H9 (cell line): Measurements from ENCODE around the gene GASK1B. TPM values are rescaled to one million over a fixed set of nuclear protein-coding genes. Genes with fewer than 3 reads are reported as not detected.

Source experiments
- DNase-seq: peaks from one replicate; pipeline ENCODE4 v3.0.0-alpha.2; 2017
- H2AFZ ChIP-seq: one replicate; pipeline ENCODE4 v1.6.1; 2013; ENCODE audit warnings: mild to moderate bottlenecking, low read length, control low read depth, moderate library complexity
- H2AK5ac ChIP-seq: 2 replicates; pipeline ENCODE4 v1.6.1; 2013; ENCODE audit warnings: low read length, control low read depth, mixed read lengths; ENCODE audit not compliant: insufficient read length
- H2BK120ac ChIP-seq: one replicate; pipeline ENCODE4 v1.6.1; 2013; ENCODE audit warnings: low read depth, mild to moderate bottlenecking, low read length, control low read depth, inconsistent platforms; ENCODE audit not compliant: poor library complexity, severe bottlenecking
- H2BK12ac ChIP-seq: 2 replicates; pipeline ENCODE4 v1.6.1; 2013; ENCODE audit warnings: low read length, control low read depth, mixed read lengths, low read depth; ENCODE audit not compliant: insufficient read length
- H2BK15ac ChIP-seq: 2 replicates; pipeline ENCODE4 v1.6.1; 2013; ENCODE audit warnings: low read depth, low read length, control low read depth
- H2BK20ac ChIP-seq: one replicate; pipeline ENCODE4 v1.6.1; 2013; ENCODE audit warnings: low read depth, mild to moderate bottlenecking, low read length, control low read depth, inconsistent platforms; ENCODE audit not compliant: poor library complexity, severe bottlenecking
- H2BK5ac ChIP-seq: 2 replicates; pipeline ENCODE4 v1.6.1; 2013; ENCODE audit warnings: low read length, control low read depth, mixed read lengths; ENCODE audit not compliant: insufficient read length
- H3K14ac ChIP-seq: 2 replicates; pipeline ENCODE4 v1.6.1; 2013; ENCODE audit warnings: low read length, control low read depth; ENCODE audit not compliant: insufficient read depth
- H3K18ac ChIP-seq: 2 replicates; pipeline ENCODE4 v1.6.1; 2013; ENCODE audit warnings: low read depth, mild to moderate bottlenecking, mixed read lengths, low read length, control low read depth; ENCODE audit not compliant: insufficient read length
- H3K23ac ChIP-seq: 2 replicates; pipeline ENCODE4 v1.6.1; 2013; ENCODE audit warnings: low read length, control low read depth, mixed read lengths, low read depth; ENCODE audit not compliant: insufficient read length
- H3K23me2 ChIP-seq: 2 replicates; pipeline ENCODE4 v1.6.1; 2013; ENCODE audit warnings: low read depth, mild to moderate bottlenecking, mixed read lengths, low read length, control low read depth; ENCODE audit not compliant: insufficient read length, poor library complexity, severe bottlenecking
- H3K27ac ChIP-seq: 2 replicates; pipeline ENCODE4 v1.5.1; 2013; ENCODE audit warnings: low read length, control low read depth, mixed read lengths, low read depth; ENCODE audit not compliant: insufficient read length
- H3K27me3 ChIP-seq: 2 replicates; pipeline ENCODE4 v1.6.1; 2013; ENCODE audit warnings: low read length, control low read depth, inconsistent platforms; ENCODE audit not compliant: insufficient read depth
- H3K4ac ChIP-seq: 2 replicates; pipeline ENCODE4 v1.6.1; 2013; ENCODE audit warnings: low read depth, mild to moderate bottlenecking, control low read depth, inconsistent platforms, low read length, moderate library complexity
- H3K4me1 ChIP-seq: 2 replicates; pipeline ENCODE4 v1.6.1; 2013; ENCODE audit warnings: low read length, control low read depth, inconsistent platforms; ENCODE audit not compliant: insufficient read depth
- H3K4me2 ChIP-seq: 2 replicates; pipeline ENCODE4 v1.6.1; 2013; ENCODE audit warnings: low read length, control low read depth, mixed read lengths; ENCODE audit not compliant: insufficient read length, insufficient read depth
- H3K56ac ChIP-seq: 2 replicates; pipeline ENCODE4 v1.6.1; 2013; ENCODE audit warnings: low read depth, mild to moderate bottlenecking, mixed read lengths, low read length, control low read depth; ENCODE audit not compliant: insufficient read length
- H3K79me1 ChIP-seq: 2 replicates; pipeline ENCODE4 v1.6.1; 2013; ENCODE audit warnings: low read depth, mild to moderate bottlenecking, moderate library complexity, low read length, control low read depth, inconsistent platforms; ENCODE audit not compliant: insufficient read depth, poor library complexity, severe bottlenecking
- H3K79me2 ChIP-seq: 2 replicates; pipeline ENCODE4 v1.6.1; 2013; ENCODE audit warnings: low read length, control low read depth, inconsistent platforms; ENCODE audit not compliant: insufficient read depth
- H3K9ac ChIP-seq: 2 replicates; pipeline ENCODE4 v1.6.1; 2013; ENCODE audit warnings: low read length, control low read depth, mixed read lengths; ENCODE audit not compliant: insufficient read length; ENCODE audit errors: extremely low read depth
- H3K9me3 ChIP-seq: one replicate; pipeline ENCODE4 v1.6.1; 2013; ENCODE audit warnings: low read depth, low read length, inconsistent platforms; ENCODE audit not compliant: control insufficient read depth
- H3T11ph ChIP-seq: one replicate; pipeline ENCODE4 v1.6.1; 2013; ENCODE audit warnings: mild to moderate bottlenecking, low read length, control low read depth, inconsistent platforms
- H4K20me1 ChIP-seq: one replicate; pipeline ENCODE4 v1.6.1; 2013; ENCODE audit not compliant: control insufficient read depth, insufficient read length, insufficient read depth
- H4K5ac ChIP-seq: 2 replicates; pipeline ENCODE4 v1.6.1; 2013; ENCODE audit warnings: low read depth, mild to moderate bottlenecking, mixed read lengths, low read length, control low read depth; ENCODE audit not compliant: insufficient read length
- H4K8ac ChIP-seq: replicated peaks from 2 replicates; pipeline ENCODE4 v1.6.1; 2013; ENCODE audit warnings: low read length, control low read depth, mixed read lengths, low read depth; ENCODE audit not compliant: insufficient read length
- H4K91ac ChIP-seq: 2 replicates; pipeline ENCODE4 v1.6.1; 2013; ENCODE audit warnings: low read depth, mild to moderate bottlenecking, moderate library complexity, mixed read lengths, low read length, control low read depth; ENCODE audit not compliant: insufficient read length
- H3K27ac Mint-ChIP-seq, 3 experiments: 2 replicates in 2 of 3; 3 replicates in 1 of 3; pipeline ENCODE4 v1.8.0; 2020 to 2021; ENCODE audit warnings: mixed read lengths in 3 of 3, mild to moderate bottlenecking in 1 of 3, moderate library complexity in 1 of 3
- H3K27me3 Mint-ChIP-seq: 2 replicates; pipeline ENCODE4 v1.8.0; 2021; ENCODE audit warnings: low read depth, mild to moderate bottlenecking, moderate library complexity, mixed read lengths
- H3K36me3 Mint-ChIP-seq, 3 experiments: 2 replicates in 2 of 3; 3 replicates in 1 of 3; pipeline ENCODE4 v1.8.0; 2020 to 2021; ENCODE audit warnings: low read depth in 3 of 3, mixed read lengths in 3 of 3; ENCODE audit not compliant: insufficient read depth in 1 of 3
- H3K4me1 Mint-ChIP-seq, 2 experiments: 2 replicates each; pipeline ENCODE4 v1.8.0; 2020; ENCODE audit warnings: mixed read lengths in 2 of 2
- H3K4me3 Mint-ChIP-seq, 2 experiments: 2 replicates in 1 of 2; 3 replicates in 1 of 2; pipeline ENCODE4 v1.8.0; 2020 to 2021; ENCODE audit warnings: mild to moderate bottlenecking in 2 of 2, mixed read lengths in 2 of 2, moderate library complexity in 1 of 2
- H3K9me3 Mint-ChIP-seq, 2 experiments: 2 replicates in 1 of 2; 3 replicates in 1 of 2; pipeline ENCODE4 v1.8.0; 2020; ENCODE audit warnings: mild to moderate bottlenecking in 2 of 2, mixed read lengths in 2 of 2, moderate library complexity in 1 of 2
- CTCF ChIP-seq: fragments of 200-600 bp; sonication (generic); conservative IDR thresholded peaks from 3 replicates; pipeline ENCODE4 v1.8.0; 2021; ENCODE audit warnings: antibody characterized with exemption, mild to moderate bottlenecking
- WGBS: extraction: QIAGEN DNeasy Blood & Tissue Kit; methylation state at CpG from one replicate; pipeline ENCODE4 v1.1.7; 2013; ENCODE audit warnings: missing lambda C conversion rate, low lambda C conversion rate, mixed read lengths; ENCODE audit not compliant: insufficient read length; ENCODE audit errors: extremely low coverage; 5-methylcytosine and 5-hydroxymethylcytosine counted together
- total RNA-seq: library from RNA; stranded (reverse); gene quantifications from 2 replicates; pipeline ENCODE4 v1.2.1, GENCODE V29; 2021

Gene GASK1B
- total RNA-seq, 1 experiment from 2014 or later = not detected

GRCh38 chr4:158203929-158204328 is 31.1 kb upstream of the GASK1B start:
- Histone ChIP-seq H3K79me1 (no peaks in the 10 kb centered on the region), H2BK120ac (no peak overlapping the region), H2BK20ac (no peak overlapping the region), H4K8ac (no peak overlapping the region), H2BK12ac (no peak overlapping the region), H2AK5ac (no peak overlapping the region), H3K4me2 (no peak overlapping the region), H4K5ac (no peak overlapping the region), H3K9ac (no peak overlapping the region), H3K23ac (no peak overlapping the region), H3K56ac (no peak overlapping the region), H3K23me2 (no peaks in the 10 kb centered on the region), H2BK15ac (no peak overlapping the region), H3K4ac (no peak overlapping the region), H3K14ac (no peak overlapping the region), H3K79me2 (no peaks in the 10 kb centered on the region), H2BK5ac (no peak overlapping the region), H4K91ac (no peak overlapping the region), H3K18ac (no peak overlapping the region), H2AFZ (no peak overlapping the region), H3K27ac (no peak overlapping the region), H3K4me1 (no peaks in the 10 kb centered on the region), H3K9me3 (no peaks in the 10 kb centered on the region), H3T11ph (no peak overlapping the region), H4K20me1 (no peaks in the 10 kb centered on the region), H3K27me3 (no peaks in the 10 kb centered on the region)
- no peaks in the 10 kb centered on the region for H3K4me1 Mint-ChIP-seq
- no CpG with 5 or more reads among the region's 3 CpGs for WGBS
- peaks cover 0 to 5% of the 10 kb centered on the region in 2 experiments; a peak in 3 of 5 replicates for H3K9me3 Mint-ChIP-seq
- TF ChIP-seq CTCF = no peak
- H3K27ac Mint-ChIP-seq = no peak overlapping the region
- no peaks in the 10 kb centered on the region for H3K36me3 Mint-ChIP-seq
- H3K4me3 Mint-ChIP-seq = no peak overlapping the region
- no peaks in the 10 kb centered on the region for H3K27me3 Mint-ChIP-seq
- no peak for DNase-seq
